T-helper 1 cell (primary cell): ENCODE measurements around the gene SPRY1.

Experiments used
- DNase-seq, 5 donors: peaks; one replicate each; pipeline ENCODE4 v3.0.0-alpha.2; 2012 to 2020
- total RNA-seq, 4 donors: gene quantifications; one replicate each; lab custom pipeline; 2026; lab: John Stamatoyannopoulos, UW

The SPRY1 gene, protein sequence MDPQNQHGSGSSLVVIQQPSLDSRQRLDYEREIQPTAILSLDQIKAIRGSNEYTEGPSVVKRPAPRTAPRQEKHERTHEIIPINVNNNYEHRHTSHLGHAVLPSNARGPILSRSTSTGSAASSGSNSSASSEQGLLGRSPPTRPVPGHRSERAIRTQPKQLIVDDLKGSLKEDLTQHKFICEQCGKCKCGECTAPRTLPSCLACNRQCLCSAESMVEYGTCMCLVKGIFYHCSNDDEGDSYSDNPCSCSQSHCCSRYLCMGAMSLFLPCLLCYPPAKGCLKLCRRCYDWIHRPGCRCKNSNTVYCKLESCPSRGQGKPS
- 6.1 to 16.4 (median 8.7) reads per million in 4 donors for total RNA-seq

DNA sequence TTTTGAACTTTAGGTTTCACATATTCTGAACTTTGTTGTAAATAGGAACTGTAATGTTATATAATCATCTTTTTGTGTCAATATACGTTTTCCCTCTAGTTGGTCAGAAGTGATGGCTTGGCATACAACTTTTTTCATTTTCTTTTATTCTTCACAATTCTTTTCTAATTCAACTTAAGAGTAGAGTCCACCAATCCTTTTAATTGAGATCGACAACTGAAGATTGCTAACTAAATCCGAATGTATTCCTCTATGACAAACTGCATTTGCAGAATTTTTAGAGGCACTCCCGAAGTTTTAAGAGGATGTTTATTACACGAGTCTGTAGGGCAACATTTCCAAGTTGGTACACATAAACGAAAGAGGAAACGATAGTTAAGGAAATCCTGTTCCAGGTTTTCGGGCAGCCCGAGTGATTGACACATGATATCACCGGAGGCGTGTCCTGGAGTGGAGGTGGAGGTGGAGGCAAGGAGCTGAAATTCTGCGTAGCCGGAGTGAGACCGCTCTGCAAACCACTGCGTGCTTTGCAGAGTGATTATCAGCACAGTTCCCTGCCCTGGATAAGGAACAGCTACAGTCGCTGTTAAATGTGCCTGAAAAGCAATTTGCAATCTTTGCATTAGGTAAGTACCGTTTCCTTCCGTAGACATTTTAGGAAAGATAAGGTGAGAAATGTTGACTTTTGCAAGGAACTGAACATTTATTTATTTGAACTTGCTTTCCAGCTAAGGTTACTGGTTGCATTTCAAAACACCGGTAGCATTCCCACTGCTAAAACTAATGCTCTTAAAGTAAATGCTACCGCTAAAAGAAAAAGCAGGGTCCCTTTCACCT, at the start of gene SPRY1:
Gene SPRY1, plus strand, starts transcription at position 489 of the 837 bp plus-strand sequence. CDS start 4,797 bp downstream, outside the sequence.
- peak; percentile 18 to 83 (median 50) for DNase-seq

GRCh38 chr4:123346951-123347350, 49.6 kb upstream of the SPRY1 start:
- no peak for DNase-seq

- DNase-seq = no peak
Observed at GRCh38 chr4:123348946-123349345, 47.6 kb upstream of the SPRY1 start.

- DNase-seq = no peak
Observed at GRCh38 chr4:123349421-123350190, 47.0 kb upstream of the SPRY1 start.

GRCh38 chr4:123350191-123350544, 46.4 kb upstream of the SPRY1 start:
- DNase-seq = peak in 1 of 5 donors; percentile 20

GRCh38 chr4:123350726-123351125, 45.9 kb upstream of the SPRY1 start:
- DNase-seq = no peak

- no peak for DNase-seq
Observed at GRCh38 chr4:123351713-123352112, 44.9 kb upstream of the SPRY1 start.

- DNase-seq = no peak
Observed at GRCh38 chr4:123352240-123352945, 44.2 kb upstream of the SPRY1 start.

DNA sequence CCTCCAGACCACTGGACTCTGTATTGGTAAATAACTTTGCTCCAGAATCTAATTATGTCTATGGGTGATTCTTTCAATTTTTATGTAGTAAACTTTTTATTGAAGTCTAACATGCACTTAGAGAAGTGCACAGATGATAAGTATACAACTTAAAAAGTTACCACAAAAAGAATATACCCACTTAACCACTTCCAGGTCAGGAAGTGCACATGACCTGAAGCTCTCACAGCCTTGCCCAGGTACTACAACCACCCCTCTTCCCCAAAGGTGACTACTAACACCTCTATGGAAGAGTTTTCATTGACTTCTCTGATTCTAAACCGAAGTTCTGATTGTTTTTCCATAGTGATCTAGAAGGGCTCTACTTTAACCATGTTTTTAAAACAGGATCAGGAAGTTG, 43.6 kb upstream of the SPRY1 start:
- no peak for DNase-seq

DNA sequence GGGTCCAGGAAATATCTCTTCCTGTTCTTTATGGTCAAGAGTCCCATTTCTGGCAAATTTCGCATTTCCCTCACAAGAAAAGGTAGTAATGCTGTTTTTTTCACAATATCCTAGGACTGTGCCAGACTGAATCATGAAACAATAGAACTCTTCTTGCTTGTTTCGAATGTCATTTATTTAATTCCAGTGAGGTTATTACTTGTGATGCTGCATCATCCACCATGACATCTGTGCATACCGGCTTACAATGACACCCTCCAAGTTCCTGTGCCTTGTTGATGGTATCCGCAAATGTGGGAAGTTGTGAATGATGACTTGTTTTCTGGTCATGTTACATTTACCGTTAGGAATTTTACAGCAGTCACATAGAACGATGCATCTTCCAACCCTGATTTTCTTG, 42.9 kb upstream of the SPRY1 start:
- no peak for DNase-seq

- no peak for DNase-seq
Observed at GRCh38 chr4:123354701-123355100, 41.9 kb upstream of the SPRY1 start.

DNA sequence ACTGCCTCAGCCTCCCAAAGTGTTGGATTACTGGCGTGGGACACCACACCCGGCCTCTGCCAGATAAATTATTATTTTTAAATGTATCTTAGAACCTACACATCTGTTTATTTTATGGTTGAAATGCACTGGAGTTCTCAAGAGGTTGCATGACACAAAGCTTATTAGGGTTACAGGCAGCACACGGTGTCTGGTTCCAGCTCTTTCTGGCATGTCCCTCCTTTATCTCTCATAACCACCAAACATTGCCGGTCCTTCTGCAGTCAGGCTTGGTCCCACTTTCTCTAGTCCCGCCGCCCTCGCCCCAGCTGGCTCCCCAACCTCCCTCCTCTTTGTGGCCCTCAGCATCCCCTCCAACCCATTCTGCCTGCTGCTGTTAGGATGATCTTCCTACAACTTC, 39.7 kb upstream of the SPRY1 start:
- DNase-seq = no peak

- no peak for DNase-seq
Observed at GRCh38 chr4:123359449-123360315, 36.9 kb upstream of the SPRY1 start.

DNA sequence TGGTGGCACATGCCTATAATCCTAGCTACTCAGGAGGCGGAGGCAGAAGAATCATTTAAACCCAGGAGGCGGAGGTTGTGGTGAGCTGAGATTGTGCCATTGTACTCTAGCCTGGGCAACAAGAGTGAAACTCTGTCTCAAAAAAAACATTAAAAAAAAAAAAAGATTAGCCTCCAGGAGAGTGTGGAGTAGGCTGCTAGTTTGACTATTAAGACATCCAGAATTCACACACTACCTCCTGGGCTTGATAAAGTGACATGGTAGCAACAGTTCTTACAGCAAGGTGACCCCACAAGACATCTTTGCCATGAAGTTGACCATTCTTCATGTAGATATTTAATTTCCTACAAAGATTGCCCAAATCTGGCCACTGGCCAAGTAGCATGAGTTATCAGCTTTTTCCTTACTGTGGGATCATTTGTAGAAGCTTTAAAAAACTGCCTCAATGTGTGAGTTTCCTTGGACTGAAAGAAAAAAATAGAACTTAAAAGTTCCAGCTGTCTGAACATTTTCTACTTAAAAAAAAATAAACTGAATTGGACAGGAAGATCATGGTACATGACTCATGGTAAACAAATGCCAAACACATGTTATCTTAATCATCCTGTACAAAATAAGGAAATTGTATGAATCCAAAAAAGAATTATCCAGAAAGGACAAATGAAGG, 35.3 kb upstream of the SPRY1 start:
- no peak for DNase-seq

DNA sequence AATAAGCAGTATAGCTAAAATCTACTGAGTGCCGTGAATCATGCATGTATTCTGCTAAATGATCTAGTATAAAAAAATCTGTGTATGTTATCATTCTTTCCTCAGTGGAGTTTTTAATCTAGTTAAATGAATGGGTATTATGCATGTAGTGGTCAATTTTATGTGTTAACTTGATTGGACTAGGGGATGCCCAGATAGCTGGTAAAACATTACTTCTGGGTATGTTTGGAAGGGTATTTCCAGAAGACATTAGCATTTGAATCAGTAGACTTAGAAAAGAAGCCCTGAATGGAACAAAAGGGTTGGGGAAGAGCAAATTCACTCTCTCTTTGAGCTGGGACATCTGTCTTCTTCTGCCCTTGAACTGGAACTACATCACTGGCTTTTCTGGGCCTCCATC, 34.5 kb upstream of the SPRY1 start:
- no peak for DNase-seq

DNA sequence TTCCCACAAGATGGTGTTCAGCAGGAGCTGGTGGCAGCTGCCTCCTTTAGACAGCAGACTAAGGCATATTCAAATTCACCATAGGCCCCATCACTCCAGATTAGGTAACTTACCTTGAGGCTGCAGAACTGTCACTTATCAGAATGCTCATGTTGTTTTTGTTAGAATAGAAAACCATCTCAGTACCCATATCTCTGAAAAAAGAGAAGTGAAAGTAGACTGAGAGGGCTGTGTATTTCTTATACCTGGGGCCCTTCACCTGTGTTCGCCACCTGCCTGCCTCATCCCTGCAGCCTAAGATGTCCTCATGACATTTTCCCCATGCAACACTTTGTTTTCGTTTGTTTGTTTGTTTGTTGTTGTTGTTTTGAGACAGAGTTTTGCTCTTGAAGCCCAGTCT, 32.9 kb upstream of the SPRY1 start:
- no peak for DNase-seq

- no peak for DNase-seq
Observed at GRCh38 chr4:123364906-123365305, 31.7 kb upstream of the SPRY1 start.

- DNase-seq = no peak
Observed at GRCh38 chr4:123365412-123365811, 31.2 kb upstream of the SPRY1 start.

GRCh38 chr4:123366144-123366748, 30.3 kb upstream of the SPRY1 start:
- DNase-seq = no peak

DNA sequence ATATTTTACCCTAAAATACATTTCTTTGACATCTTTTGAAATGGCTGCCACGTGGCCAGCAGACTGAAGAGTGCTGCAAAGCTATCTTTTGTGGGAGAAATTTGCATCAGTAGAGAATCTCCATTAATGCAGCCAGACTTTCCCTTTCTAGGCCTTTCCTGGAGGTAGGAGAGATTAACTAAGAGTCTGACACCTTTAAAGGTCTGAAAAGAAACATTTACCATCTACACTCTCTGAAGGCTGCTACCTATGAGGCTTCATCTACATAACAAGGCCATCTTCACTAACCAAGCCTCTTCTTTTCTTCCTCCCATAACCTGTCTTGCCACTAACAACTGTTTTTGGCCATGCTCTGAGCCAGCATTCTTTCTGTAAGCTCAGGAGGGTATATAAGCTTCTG, 17.8 kb upstream of the SPRY1 start:
- no peak for DNase-seq

- DNase-seq = no peak
Observed at GRCh38 chr4:123379392-123379791, 17.2 kb upstream of the SPRY1 start.
